SJCRH30 (cell line): Measurements from ENCODE around the gene ATF3. TPM values are rescaled to one million over a fixed set of nuclear protein-coding genes. Genes with fewer than 3 reads are reported as not detected.

Experiments used
- DNase-seq, 2 experiments: peaks; one replicate each; pipeline ENCODE4 v3.0.0-alpha.2; 2015 to 2020
- H3K27ac ChIP-seq: fragments of 250-450 bp; sonication (Bioruptor Pico); 2 replicates; pipeline ENCODE4 v1.5.1; 2020; ENCODE audit warnings: mild to moderate bottlenecking, moderate library complexity
- H3K27me3 ChIP-seq: fragments of 250-450 bp; sonication (Bioruptor Pico); 2 replicates; pipeline ENCODE4 v1.5.1; 2020; ENCODE audit warnings: mild to moderate bottlenecking, moderate library complexity
- H3K36me3 ChIP-seq: fragments of 250-450 bp; sonication (Bioruptor Pico); 2 replicates; pipeline ENCODE4 v1.5.1; 2020; ENCODE audit warnings: mild to moderate bottlenecking, moderate library complexity
- H3K4me1 ChIP-seq: fragments of 250-450 bp; sonication (Bioruptor Pico); 2 replicates; pipeline ENCODE4 v1.5.1; 2020; ENCODE audit warnings: mild to moderate bottlenecking, moderate library complexity
- H3K4me3 ChIP-seq: fragments of 250-450 bp; sonication (Bioruptor Pico); 2 replicates; pipeline ENCODE4 v1.5.1; 2020; ENCODE audit warnings: mild to moderate bottlenecking, moderate library complexity
- H3K9me3 ChIP-seq: fragments of 250-450 bp; sonication (Bioruptor Pico); replicated peaks from 2 replicates; pipeline ENCODE4 v1.5.1; 2020; ENCODE audit warnings: mild to moderate bottlenecking, moderate library complexity
- total RNA-seq: library from RNA; depleted of rRNA; stranded (reverse); fragments of >200 nt; shearing (Covaris generic); gene quantifications from 2 replicates; pipeline ENCODE4 v1.2.3, GENCODE V29; 2014

The ATF3 gene
- total RNA-seq, 1 experiment from 2014 or later = 33.8 TPM

GRCh38 chr1:212582291-212582690 lies 26.3 kb upstream of the ATF3 start:
- Histone ChIP-seq H3K4me1 (peaks cover 14% of the 10 kb centered on the region), H3K27me3 (no peaks in the 10 kb centered on the region)
- DNase-seq = no peak

GRCh38 chr1:212582808-212583615 lies 25.5 kb upstream of the ATF3 start:
- Histone ChIP-seq H3K4me3 (peak overlapping the region; percentile 44), H3K36me3 (no peaks in the 10 kb centered on the region), H3K27ac (peak overlapping the region; percentile 66), H3K4me1 (peaks cover 14% of the 10 kb centered on the region), H3K9me3 (no peaks in the 10 kb centered on the region), H3K27me3 (no peaks in the 10 kb centered on the region)
- no peak for DNase-seq

More at GRCh38 chr1:212582291-212582690, 26.3 kb upstream of the ATF3 start:
- no peaks in the 10 kb centered on the region for H3K36me3 ChIP-seq
- H3K27ac ChIP-seq = no peak overlapping the region
- no peaks in the 10 kb centered on the region for H3K9me3 ChIP-seq
- H3K4me3 ChIP-seq = no peak overlapping the region

GRCh38 chr1:212583643-212584042 lies 24.9 kb upstream of the ATF3 start:
- peak overlapping the region; percentile 44 for H3K4me3 ChIP-seq

GRCh38 chr1:212584092-212584886 lies 24.3 kb upstream of the ATF3 start:
- Histone ChIP-seq H3K36me3 (no peaks in the 10 kb centered on the region), H3K4me1 (peaks cover 14% of the 10 kb centered on the region), H3K27ac (peak overlapping the region; percentile 66), H3K9me3 (no peaks in the 10 kb centered on the region), H3K27me3 (no peaks in the 10 kb centered on the region), H3K4me3 (peak overlapping the region; percentile 44)
- peak in 1 of 2 experiments; percentile 61 for DNase-seq

More at GRCh38 chr1:212583643-212584042, 24.9 kb upstream of the ATF3 start:
- H3K4me1 ChIP-seq = peaks cover 14% of the 10 kb centered on the region
- H3K9me3 ChIP-seq = no peaks in the 10 kb centered on the region
- H3K27me3 ChIP-seq = no peaks in the 10 kb centered on the region
- H3K27ac ChIP-seq = peak overlapping the region; percentile 66
- no peaks in the 10 kb centered on the region for H3K36me3 ChIP-seq
- peak in 1 of 2 experiments; percentile 65 for DNase-seq

- DNase-seq = no peak
- Histone ChIP-seq H3K9me3 (no peaks in the 10 kb centered on the region), H3K4me3 (no peak overlapping the region), H3K27ac (no peak overlapping the region), H3K27me3 (no peaks in the 10 kb centered on the region), H3K36me3 (no peaks in the 10 kb centered on the region), H3K4me1 (peaks cover 14% of the 10 kb centered on the region)
Observed at GRCh38 chr1:212585210-212585609, 23.4 kb upstream of the ATF3 start.

GRCh38 chr1:212586206-212587015 lies 22.1 kb upstream of the ATF3 start:
- H3K27ac ChIP-seq = no peak overlapping the region
- no peak for DNase-seq

GRCh38 chr1:212587016-212587887 lies 21.3 kb upstream of the ATF3 start:
- peaks cover 14% of the 10 kb centered on the region for H3K4me1 ChIP-seq
- H3K27me3 ChIP-seq = no peaks in the 10 kb centered on the region
- no peaks in the 10 kb centered on the region for H3K9me3 ChIP-seq
- no peak for DNase-seq
- no peaks in the 10 kb centered on the region for H3K36me3 ChIP-seq
- no peak overlapping the region for H3K4me3 ChIP-seq
- no peak overlapping the region for H3K27ac ChIP-seq

More at GRCh38 chr1:212586206-212587015, 22.1 kb upstream of the ATF3 start:
- Histone ChIP-seq H3K27me3 (no peaks in the 10 kb centered on the region), H3K4me1 (peaks cover 14% of the 10 kb centered on the region), H3K36me3 (no peaks in the 10 kb centered on the region), H3K4me3 (no peak overlapping the region), H3K9me3 (no peaks in the 10 kb centered on the region)

- Histone ChIP-seq H3K4me1 (peaks cover 14% of the 10 kb centered on the region), H3K9me3 (no peaks in the 10 kb centered on the region), H3K4me3 (no peak overlapping the region), H3K36me3 (no peaks in the 10 kb centered on the region), H3K27me3 (no peaks in the 10 kb centered on the region), H3K27ac (no peak overlapping the region)
- no peak for DNase-seq
Observed at GRCh38 chr1:212587888-212588510, 20.6 kb upstream of the ATF3 start.

GRCh38 chr1:212589446-212589845 lies 19.1 kb upstream of the ATF3 start:
- Histone ChIP-seq H3K9me3 (no peaks in the 10 kb centered on the region), H3K27me3 (no peaks in the 10 kb centered on the region), H3K27ac (no peak overlapping the region), H3K4me3 (no peak overlapping the region), H3K4me1 (peaks cover 10% of the 10 kb centered on the region), H3K36me3 (no peaks in the 10 kb centered on the region)
- no peak for DNase-seq

- Histone ChIP-seq H3K9me3 (no peaks in the 10 kb centered on the region), H3K36me3 (no peaks in the 10 kb centered on the region), H3K4me3 (no peak overlapping the region), H3K4me1 (peaks cover 27% of the 10 kb centered on the region), H3K27me3 (no peaks in the 10 kb centered on the region), H3K27ac (no peak overlapping the region)
- no peak for DNase-seq
Observed at GRCh38 chr1:212591922-212592321, 16.6 kb upstream of the ATF3 start.

- Histone ChIP-seq H3K4me1 (peaks cover 29% of the 10 kb centered on the region), H3K36me3 (no peaks in the 10 kb centered on the region), H3K9me3 (no peaks in the 10 kb centered on the region), H3K4me3 (no peak overlapping the region), H3K27me3 (no peaks in the 10 kb centered on the region), H3K27ac (no peak overlapping the region)
- DNase-seq = peak in 1 of 2 experiments; percentile 46
Observed at GRCh38 chr1:212593821-212594251, 14.7 kb upstream of the ATF3 start.

GRCh38 chr1:212594640-212595039 lies 13.9 kb upstream of the ATF3 start:
- peaks cover 32% of the 10 kb centered on the region for H3K4me1 ChIP-seq
- H3K4me3 ChIP-seq = no peak overlapping the region
- no peaks in the 10 kb centered on the region for H3K36me3 ChIP-seq
- no peaks in the 10 kb centered on the region for H3K27me3 ChIP-seq
- no peak overlapping the region for H3K27ac ChIP-seq
- DNase-seq = no peak
- no peaks in the 10 kb centered on the region for H3K9me3 ChIP-seq

GRCh38 chr1:212595229-212595628 lies 13.3 kb upstream of the ATF3 start:
- Histone ChIP-seq H3K9me3 (no peaks in the 10 kb centered on the region), H3K27me3 (no peaks in the 10 kb centered on the region), H3K4me3 (no peak overlapping the region), H3K4me1 (peaks cover 38% of the 10 kb centered on the region), H3K36me3 (no peaks in the 10 kb centered on the region), H3K27ac (peak overlapping the region; percentile 78)
- DNase-seq = no peak
